ENCODE data around the gene HNRNPC.

HNRNPC gene

GRCh38 chr14:21200752-21201461, 68.3 kb downstream of the HNRNPC start:
- Histone ChIP-seq H3K36me3 (ENCODE audit: low read depth) (peaks cover 11% of the 10 kb centered on the region; the same call in 1 of the 2 replicates), H3K4me1 (ENCODE audit: insufficient read depth, poor library complexity, severe bottlenecking) (no peaks in the 10 kb centered on the region), H3K4me3 (ENCODE audit: severe bottlenecking) (no peak overlapping the region), H3K27me3 (ENCODE audit: insufficient read depth, poor library complexity, severe bottlenecking) (no peaks in the 10 kb centered on the region), H3K9me3 (ENCODE audit: severe bottlenecking) (no peaks in the 10 kb centered on the region), H3K27ac (ENCODE audit: poor library complexity, severe bottlenecking) (no peak overlapping the region)
- ATAC-seq (ENCODE audit: low read depth) = 0 out of 3 replicates have a peak, but pooled peaks have one; percentile 1
- TF ChIP-seq, protein P1, sequence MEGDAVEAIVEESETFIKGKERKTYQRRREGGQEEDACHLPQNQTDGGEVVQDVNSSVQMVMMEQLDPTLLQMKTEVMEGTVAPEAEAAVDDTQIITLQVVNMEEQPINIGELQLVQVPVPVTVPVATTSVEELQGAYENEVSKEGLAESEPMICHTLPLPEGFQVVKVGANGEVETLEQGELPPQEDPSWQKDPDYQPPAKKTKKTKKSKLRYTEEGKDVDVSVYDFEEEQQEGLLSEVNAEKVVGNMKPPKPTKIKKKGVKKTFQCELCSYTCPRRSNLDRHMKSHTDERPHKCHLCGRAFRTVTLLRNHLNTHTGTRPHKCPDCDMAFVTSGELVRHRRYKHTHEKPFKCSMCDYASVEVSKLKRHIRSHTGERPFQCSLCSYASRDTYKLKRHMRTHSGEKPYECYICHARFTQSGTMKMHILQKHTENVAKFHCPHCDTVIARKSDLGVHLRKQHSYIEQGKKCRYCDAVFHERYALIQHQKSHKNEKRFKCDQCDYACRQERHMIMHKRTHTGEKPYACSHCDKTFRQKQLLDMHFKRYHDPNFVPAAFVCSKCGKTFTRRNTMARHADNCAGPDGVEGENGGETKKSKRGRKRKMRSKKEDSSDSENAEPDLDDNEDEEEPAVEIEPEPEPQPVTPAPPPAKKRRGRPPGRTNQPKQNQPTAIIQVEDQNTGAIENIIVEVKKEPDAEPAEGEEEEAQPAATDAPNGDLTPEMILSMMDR (IDR thresholded peaks at IDR 0.05; ENCODE audit: poor library complexity, severe bottlenecking) = no peak
- no peak for DNase-seq (ENCODE audit: low spot score)

DNA sequence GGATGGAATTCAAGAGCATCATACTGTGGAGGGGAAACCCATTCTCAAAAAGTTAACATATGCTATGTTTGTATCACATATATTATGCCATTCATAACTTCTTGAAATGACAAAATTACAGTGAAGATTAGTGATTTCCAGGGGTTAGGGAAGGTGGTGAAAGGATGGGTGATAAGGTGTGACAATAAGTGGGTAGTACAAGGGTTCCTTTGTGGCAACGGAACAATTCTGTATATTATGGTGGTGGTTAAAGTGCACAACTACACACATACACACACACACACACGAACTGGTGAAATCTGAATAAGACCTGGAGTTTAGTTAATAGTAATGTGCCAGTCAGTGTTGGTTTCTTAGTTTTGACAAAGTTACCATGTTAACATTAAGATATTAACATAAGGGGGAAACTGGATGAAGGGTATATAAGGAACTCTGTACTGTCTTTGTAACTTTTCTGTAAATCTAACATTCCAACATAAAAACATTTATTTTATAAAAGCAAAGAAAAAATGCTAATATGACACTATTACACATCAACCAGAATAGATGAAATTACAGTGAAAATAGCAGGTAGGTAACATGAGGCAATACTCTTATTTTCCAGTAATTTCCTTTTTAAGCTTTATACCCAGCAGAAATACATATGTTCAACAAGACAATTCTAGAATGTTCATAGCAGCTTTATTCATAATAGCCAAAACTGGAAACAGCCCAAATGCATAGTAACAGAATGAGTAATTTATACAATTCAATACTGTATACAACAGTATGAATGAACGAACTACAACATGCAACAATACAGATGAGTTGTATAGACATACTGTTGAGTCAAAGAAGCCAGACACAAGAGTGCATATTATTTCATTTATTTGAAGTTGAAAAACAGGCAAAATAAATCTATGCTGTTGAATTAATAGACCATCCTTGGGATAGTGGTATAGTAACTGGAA, 69.4 kb downstream of the HNRNPC start:
- TF ChIP-seq, protein P1 (IDR thresholded peaks at IDR 0.05; ENCODE audit: poor library complexity, severe bottlenecking) = no peak
- Histone ChIP-seq H3K27ac (ENCODE audit: poor library complexity, severe bottlenecking) (no peak overlapping the region), H3K36me3 (ENCODE audit: low read depth) (peaks cover 1% of the 10 kb centered on the region; the same call in 1 of the 2 replicates), H3K4me1 (ENCODE audit: insufficient read depth, poor library complexity, severe bottlenecking) (no peaks in the 10 kb centered on the region), H3K9me3 (ENCODE audit: severe bottlenecking) (no peaks in the 10 kb centered on the region), H3K4me3 (ENCODE audit: severe bottlenecking) (no peak overlapping the region), H3K27me3 (ENCODE audit: insufficient read depth, poor library complexity, severe bottlenecking) (no peaks in the 10 kb centered on the region)
- ATAC-seq (ENCODE audit: low read depth) (peak; percentile 28), DNase-seq (ENCODE audit: low spot score) (no peak)

GRCh38 chr14:21197418-21198205, 71.6 kb downstream of the HNRNPC start:
- H3K9me3 ChIP-seq (ENCODE audit: severe bottlenecking) = no peaks in the 10 kb centered on the region
- ATAC-seq (ENCODE audit: low read depth) (no peak), DNase-seq (ENCODE audit: low spot score) (no peak)
- H3K36me3 ChIP-seq (ENCODE audit: low read depth) = no peaks in the 10 kb centered on the region
- no peaks in the 10 kb centered on the region for H3K4me1 ChIP-seq (ENCODE audit: insufficient read depth, poor library complexity, severe bottlenecking)
- TF ChIP-seq, protein P1 (IDR thresholded peaks at IDR 0.05; ENCODE audit: poor library complexity, severe bottlenecking) = no peak
- H3K4me3 ChIP-seq (ENCODE audit: severe bottlenecking) = no peak overlapping the region
- H3K27me3 ChIP-seq (ENCODE audit: insufficient read depth, poor library complexity, severe bottlenecking) = no peaks in the 10 kb centered on the region
- H3K27ac ChIP-seq (ENCODE audit: poor library complexity, severe bottlenecking) = no peak overlapping the region

DNA sequence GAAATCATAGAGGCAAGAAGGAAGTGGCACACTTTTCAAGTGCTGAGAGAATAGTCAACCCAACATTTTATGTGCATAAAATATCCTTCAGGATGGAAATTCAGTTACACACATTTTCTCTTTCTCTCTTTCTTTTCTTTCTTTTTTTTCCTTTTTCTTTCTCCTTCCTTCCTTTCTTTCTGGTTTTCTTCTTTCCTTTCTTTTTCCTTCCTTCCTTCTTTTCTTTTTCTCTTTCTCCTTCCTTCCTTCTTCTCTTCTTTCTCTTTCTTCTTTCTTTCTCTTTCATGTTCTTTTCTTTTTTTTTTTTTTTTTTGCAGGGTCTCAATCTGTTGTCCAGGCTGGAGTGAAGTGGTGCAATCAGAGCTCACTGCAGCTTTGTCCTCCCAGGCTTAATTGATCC, 74.6 kb downstream of the HNRNPC start:
- H3K27me3 ChIP-seq (ENCODE audit: insufficient read depth, poor library complexity, severe bottlenecking) = no peaks in the 10 kb centered on the region
- no peaks in the 10 kb centered on the region for H3K36me3 ChIP-seq (ENCODE audit: low read depth)
- no peak overlapping the region for H3K27ac ChIP-seq (ENCODE audit: poor library complexity, severe bottlenecking)
- DNase-seq (ENCODE audit: low spot score) (no peak), ATAC-seq (ENCODE audit: low read depth) (no peak)
- no peaks in the 10 kb centered on the region for H3K4me1 ChIP-seq (ENCODE audit: insufficient read depth, poor library complexity, severe bottlenecking)
- H3K4me3 ChIP-seq (ENCODE audit: severe bottlenecking) = no peak overlapping the region
- TF ChIP-seq, protein P1 (IDR thresholded peaks at IDR 0.05; ENCODE audit: poor library complexity, severe bottlenecking) = no peak
- H3K9me3 ChIP-seq (ENCODE audit: severe bottlenecking) = no peaks in the 10 kb centered on the region

All from RWPE2 (cell line).